HS-5 (cell line): ENCODE data around the gene RAB28.

Experiments used
- DNase-seq: peaks from one replicate; pipeline ENCODE4 v3.0.0-alpha.2; 2012; ENCODE audit warnings: low read depth

RAB28 gene

DNA sequence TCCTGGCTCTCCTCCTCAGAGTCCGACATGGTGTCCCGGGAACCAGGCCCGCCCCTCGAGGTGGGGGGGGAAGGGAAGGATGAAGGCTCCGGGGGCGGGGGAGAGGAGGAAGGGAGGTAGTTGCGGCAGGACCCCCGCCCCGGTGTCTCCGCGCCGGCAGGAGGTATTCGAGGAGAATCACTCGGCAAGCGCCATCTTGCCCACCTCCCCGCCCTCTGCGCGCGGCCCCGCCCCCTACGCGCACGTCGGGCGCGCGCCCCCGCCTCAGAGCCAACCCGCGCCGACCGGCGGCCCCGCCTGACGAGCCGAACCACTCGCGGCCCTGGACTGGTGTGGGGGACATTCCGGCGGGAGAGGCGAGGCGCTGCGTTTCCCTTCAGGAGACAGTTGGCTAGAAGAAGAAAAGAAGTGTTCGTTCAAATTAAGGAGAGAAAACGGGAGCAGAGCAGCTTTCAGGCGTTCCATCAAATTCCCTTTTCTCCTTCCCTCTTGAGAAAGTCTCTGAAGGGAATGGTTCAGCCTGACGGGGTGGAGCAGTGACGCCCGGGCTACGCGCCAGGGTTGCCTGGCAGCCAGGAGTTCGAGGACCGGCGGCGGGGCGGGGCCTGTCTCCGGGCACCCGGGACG lies at the start of gene RAB28:
RAB28 (minus strand) TSS at position 219 of the 627 bp plus-strand sequence.
- peak; percentile 85 for DNase-seq

DNA sequence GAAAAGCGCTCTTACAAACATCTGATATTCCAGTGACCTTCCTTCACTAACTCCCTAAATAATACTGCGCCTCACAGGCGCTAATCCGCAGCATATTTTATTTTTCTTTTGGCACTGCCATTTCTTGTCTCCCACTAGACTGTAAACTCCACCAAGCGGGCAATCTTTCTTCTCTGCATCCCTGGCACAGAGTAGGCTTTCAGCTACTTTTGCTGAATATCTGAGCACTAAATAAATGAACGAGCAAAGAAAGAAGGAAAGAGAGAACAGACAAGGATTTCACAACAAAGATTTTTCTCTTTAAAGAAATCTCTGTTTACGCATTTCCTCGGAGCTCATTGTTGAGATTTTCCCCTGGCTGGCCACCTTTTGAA lies 47.5 kb upstream of the RAB28 start:
- no peak for DNase-seq

DNA sequence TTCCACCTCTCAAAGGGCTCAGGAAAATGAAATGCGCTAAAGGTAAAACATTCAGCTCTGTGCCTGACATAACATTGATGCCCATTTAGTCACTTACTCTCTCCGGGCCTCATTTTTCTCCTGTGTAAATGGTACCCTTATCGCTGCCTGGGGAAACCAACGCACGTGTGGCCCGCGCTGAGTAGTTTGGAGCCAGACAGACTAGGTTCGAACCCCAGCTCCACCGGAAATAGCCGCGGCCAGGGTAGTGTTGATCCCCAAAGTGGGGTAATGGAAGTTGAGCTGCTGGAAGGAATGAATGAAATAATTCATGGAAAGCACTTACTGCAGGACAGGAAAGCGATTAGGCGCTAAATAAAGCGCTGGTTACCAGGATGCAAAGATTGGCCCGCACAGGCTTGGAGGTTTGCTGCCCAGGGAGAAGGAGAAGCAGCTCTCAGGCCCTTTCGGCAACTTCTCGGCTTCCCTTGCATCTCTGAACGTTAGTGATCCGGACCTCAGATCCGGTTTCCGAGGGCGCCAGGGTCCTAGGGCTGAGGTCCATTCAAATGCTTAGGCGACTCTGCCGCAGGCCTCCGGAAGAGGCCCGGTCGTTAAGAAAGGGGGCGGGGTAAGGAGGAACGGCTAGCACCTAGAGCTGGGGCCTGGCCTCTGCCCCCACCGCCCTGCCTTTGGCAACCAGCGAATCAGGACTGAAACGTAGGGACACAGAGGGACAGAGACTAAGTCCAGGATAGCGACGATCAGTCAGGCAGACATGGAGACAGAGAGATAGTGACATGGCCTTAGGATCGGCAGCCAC lies 46.9 kb upstream of the RAB28 start:
- DNase-seq, result no peak

DNA sequence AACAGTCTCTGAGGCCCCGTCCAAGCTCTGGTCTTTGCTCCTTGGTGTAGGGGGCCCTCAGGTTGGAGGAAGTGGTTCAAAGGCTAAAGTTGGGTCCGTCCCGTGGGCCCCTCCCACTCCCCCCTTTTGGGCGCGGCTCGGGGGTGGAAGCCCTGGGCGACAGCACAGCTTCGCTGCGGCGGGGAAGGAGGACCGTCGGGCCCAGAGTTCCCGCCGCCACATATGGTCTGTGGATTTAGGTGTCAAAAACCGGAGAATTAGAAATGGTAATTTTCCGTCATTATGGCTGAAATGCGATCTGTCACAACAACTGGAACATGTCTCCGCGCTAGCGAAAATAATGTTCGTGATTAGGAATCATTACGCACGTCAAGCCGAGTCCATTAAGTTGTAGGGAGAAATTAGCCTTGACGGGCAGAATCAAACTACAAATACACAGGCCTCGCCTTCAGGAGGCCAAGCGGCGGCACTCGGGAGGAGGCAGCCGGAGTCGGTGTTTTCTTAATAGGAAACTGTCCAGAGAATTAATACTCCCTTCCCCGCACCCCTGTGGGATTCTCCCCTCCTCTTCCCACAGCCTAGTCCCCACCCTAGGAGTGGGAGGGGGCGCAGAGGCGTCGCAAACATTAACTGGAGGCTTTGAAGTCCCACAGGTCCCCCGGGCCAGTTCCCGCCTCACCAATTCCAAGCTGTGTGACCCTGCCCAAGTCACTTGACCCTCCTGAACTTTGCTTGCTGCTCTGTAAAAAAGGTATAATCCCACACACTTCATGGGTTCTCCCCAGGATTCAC lies 45.2 kb upstream of the RAB28 start:
- no peak for DNase-seq

DNA sequence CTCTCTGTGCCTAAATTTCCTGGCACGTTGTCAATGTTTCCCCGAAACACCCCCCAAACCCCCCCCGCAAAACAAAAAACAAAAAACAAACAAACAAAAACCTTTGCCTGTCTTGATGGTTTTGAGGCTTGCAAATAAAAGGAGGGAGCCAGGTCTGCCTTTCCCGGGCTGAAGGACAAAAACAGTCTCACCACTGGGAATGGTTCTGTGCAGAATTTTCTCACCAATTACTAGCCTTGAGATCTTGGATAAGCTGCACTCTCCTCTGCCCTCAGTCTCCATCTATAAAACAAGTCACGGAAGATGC lies 44.6 kb upstream of the RAB28 start:
- no peak for DNase-seq

DNA sequence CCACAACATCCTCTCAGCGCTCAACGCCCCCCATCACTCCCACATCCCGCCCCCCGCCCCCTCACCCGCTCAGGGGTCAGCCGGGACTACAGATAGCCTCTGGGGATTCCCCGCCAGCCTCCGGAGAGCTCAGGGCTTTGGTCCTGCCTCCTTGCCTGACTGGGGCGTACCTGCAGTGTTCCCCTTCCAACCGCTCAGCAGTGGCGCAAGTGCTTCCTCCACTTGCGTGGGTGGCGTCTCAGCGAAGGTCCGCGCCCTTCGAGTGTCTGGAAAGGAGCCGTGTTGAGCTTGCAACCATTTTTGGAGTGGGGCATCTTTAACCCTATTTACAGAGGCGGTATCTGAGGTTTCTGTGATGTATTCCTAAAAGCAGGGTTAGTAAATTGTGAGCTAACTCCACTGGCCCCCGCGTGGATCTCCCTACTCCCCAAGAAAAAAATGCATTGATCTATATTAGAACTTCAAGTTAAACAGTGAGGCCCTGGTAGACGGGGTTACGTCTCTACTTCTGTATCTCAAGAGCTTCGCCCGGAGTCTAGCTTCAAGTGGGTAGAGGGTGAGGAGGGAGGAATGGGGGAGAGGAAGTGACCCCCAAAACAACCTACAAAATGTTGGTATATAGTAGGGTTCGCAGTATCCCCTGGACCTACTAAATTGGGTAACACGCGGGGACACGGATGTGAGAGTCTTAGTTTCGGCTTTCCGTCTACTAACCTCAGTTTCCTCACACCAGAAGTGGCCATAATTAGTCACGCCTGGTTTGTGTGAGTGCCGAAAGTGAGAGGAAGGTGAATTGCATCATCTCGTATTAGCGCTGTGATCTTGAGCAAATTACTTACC lies 44.1 kb upstream of the RAB28 start:
- DNase-seq, result no peak

DNA sequence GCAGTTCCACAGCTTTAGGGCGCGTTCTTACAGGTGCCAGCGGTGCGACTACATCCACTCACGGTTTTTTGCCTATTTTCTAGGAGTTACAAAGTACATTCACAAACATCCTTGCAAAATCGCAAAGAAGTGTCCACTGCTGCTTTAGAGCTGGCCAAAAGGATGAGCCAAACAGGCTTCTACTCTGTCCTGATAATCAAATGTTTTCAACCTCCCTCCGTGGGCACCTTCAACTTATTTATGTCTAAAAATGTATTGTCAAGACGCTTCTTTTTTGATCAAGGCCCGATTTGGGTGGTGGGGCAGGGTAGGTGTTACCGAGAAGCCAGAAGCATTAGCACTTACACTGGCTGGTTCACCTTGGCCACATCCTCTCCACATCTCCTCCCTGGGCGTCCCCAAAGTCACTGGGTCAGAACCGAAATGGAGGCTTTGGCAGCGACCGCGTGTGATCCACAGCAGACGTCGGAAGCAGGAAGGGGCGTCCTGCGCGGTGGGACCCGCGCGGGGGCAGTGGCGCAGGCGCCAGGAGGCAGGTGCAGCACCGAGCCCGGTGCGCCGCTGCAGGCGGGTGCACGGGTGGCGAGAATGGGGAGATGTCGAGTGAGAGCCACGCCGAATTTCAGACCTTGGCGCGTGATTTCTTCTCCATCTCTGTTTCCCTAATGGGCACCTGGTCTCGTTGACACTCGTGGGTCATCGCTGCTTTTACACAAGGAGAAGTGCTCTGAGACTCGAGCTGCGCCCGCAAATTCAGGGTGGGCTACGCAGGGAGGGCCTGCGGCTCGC lies 43.2 kb upstream of the RAB28 start:
- DNase-seq, result no peak

DNA sequence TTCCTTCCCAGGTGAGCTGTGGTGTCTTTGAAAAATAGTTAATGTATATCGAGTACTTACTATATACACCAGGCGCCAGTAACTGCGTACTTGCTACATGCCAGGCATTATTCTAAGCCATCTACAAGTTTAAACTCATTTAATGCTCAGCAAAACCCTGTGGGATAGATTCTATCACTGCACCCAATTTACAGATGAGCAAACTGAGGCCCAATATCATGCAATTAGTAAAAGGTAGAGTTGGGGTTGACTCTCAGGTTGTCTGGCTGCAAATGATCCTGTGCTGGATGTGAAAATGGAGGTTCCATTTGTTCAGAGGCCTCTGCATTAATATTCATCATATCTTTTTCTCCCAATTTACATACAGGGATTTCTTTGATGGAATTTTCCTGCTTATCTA lies 42.5 kb upstream of the RAB28 start:
- no peak for DNase-seq

DNA sequence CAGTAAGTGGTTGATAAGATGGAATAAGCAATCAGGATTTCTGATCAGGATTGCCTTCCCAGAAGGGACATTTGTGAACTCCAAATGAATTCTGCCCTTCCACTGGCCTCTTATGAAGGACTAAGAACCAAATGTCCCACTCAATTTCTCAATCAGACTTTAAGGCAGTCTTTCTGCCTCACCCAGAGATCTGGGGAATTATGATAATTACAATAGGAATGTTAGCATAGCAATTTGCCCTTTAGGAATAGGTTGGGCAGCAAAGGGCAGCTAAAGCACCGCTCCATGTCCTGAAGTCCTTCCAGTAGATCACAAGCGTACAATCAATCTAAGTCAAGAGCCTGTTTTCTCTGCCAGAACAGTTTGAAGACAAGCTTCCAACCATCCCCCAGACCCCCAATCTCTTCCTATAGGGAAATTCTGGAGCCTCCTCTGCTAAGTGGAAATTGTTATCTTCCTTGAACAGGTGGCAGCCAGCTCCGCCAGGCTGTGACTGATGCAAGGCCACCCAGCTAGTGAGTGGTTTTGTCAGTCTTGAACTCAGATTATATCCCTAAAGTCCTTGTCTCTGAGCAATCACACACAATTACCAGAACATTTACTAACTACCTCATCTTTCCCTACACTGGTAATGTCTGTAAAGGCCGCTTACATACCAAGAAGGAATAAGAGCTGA lies 41.6 kb upstream of the RAB28 start:
- no peak for DNase-seq

DNA sequence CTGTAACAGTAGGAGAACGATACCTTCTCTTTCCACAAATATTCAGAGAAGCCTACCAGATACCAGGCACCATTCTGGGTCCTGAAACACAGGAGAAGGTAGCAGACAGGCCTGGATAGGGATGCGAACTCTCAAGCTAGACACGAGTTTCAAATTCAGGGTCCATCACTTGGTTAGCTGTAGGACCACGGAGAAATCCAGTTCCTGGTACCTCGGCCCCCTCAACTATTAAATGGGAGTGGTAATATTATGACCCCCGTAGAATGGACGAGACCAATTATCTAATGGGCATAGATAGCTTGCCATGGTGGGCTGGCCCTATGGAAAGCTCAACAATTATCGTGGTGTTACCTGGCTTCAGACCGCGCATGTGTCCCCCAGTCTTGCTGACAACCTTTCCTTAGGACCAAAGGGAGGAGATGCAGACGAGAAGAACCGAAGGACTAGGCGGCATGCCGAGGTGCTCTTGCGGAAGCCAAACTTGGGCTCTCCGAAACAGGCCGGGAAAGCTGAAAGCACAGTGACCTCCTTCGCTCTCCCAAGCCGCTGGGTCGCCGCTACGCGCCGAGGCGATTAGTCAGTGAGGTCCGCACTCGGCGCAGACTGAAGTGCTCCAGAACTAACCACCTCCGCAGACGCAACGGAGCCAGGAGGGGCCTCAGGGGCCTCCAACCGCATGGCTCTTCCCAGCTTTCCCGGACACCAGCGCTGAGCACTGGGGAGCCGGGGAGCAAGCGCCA lies 40.5 kb upstream of the RAB28 start:
- DNase-seq, result no peak

DNA sequence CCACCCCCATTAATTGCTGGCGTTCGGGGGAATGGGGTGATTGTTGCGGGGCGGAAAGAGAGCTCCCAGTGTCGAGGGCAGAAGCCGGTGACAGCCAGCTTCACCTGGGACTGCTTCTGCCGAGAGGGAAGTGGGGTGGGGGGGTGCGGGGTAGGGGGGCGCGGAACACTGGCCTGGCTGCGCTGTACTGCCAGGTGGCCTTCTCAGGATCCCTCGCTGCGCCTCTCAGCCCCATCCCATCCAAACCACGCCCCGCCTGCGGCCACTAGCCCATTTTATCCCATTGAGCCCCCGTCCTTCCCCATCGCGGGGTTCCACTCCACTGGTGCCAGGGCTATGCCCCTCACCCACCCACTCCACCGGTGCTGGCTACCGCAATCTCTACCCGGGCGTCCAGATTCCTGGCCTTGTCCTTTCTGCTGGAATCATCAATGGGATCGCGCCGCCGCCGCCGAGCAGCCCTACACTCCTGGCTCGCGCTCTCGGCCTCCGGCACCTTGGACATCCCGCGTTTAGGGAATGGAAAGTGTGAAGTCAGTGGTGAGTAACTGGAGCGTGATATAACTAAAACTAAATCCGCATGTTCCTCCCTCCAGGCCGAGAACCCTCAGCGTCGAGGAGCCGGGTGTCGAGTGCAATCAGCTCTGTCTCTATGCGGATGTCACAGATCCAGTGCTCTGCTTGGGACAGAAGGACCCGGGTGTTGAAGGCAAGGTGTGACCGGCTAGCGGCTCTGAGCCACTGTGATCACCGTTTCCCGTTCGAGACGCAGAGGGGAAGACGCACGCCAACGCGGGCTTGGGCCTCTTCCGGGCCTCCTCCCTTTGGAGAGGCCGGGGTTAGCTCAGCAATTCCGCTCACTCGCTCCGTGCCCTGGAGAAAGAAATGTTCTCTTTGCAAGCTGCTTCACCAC lies 39.7 kb upstream of the RAB28 start:
- no peak for DNase-seq

DNA sequence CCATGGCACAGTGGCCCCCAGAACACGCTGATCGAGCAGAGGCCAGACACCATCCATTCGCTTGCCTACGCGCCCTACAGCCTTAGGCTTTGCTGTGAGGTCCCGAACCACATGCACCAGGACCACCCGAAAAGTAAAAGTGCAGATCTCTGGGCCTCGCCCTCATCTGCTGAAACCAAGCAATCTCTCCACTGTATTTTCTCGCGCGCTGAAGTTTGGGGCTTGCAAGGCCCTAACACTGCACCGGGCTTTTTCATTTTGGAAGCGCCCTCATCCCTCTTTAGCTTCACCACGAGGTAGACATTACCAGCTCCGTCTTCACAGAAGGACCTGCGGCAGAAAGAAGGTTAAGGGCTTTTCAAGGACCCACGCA lies 39.0 kb upstream of the RAB28 start:
- DNase-seq, result no peak

DNA sequence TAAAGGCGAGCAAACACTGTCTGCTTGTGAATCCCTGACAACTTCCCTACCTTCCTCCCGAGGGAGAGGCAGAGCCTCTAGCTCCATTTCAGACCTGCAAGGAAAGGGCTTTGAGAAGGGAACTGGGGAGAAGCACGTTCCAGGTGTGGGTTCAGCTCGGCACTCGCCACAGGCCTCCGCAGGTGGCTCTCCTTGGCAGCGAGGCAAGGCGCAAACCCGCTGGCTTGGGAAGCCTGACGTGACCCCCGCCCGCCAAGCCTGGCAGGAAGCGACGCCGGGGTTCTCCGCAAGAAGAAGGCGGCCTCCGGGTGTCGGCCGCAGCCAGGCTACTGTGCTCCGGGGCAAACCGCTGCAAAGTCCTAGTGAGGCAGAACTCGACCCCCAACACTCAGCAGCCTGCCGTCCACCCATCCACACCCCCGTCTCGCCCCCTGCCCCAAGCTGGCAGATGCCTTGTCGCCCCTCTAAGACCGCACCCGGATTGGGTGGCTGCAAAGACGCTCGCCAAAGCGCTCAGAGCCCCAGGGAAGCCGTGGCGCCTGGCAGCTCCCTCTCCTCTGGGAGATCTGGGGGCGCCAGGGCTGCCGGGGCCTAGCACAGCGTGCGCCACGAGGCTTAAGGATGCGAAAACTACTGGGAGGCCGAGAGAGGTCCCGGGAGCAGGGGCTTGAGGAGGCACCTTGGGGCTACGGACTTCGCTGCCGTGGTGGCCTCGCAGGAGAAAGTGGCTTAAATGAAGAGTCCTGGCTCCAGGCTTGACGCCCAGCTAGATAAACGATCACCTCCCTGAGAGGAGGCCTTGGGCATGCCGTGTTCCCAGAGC lies 38.4 kb upstream of the RAB28 start:
- DNase-seq, result no peak

DNA sequence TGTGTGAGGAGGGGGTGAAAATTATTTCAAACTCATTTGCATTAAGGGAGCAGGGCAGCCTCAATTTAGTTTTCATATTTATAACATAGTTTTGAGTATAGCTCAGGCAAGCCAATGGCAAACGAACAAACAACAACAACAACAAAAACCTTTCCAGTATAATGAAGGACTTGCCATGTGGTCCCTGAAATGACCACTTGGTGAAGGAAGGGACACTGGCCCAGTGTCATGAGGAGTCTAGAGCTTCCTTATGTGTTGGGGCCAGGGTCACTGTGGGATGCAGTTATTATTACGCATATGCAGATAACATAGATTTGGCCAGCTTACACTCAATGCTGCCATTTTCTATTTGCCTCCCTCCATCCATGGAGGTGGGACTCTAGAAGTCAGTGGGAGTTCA lies 36.9 kb upstream of the RAB28 start:
- no peak for DNase-seq

DNA sequence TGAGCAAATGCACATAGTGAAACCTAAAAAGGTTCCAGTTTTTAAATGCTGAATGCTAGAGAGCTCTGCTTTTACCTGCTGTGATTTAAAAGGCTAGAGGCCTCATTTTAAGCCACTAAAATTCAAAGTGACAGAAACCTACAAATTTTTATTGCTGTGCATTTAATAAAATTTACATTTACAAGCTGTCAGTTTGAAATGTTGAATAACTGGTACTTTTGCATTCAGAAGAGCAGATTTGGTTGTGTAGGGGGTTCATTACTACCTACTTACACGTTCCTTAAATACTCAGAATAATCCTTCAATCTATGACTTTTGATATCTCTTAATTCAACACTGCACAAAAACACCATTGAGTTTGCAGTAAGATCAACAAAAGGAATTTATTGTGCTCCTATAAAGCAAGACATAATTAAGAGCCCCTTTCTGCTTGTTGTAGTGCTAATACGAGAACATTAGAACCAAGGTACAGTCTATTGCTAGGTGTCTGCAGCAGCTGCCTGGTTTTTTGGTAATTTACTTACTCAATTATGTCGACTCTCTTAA lies 32.2 kb upstream of the RAB28 start:
- DNase-seq, result no peak

DNA sequence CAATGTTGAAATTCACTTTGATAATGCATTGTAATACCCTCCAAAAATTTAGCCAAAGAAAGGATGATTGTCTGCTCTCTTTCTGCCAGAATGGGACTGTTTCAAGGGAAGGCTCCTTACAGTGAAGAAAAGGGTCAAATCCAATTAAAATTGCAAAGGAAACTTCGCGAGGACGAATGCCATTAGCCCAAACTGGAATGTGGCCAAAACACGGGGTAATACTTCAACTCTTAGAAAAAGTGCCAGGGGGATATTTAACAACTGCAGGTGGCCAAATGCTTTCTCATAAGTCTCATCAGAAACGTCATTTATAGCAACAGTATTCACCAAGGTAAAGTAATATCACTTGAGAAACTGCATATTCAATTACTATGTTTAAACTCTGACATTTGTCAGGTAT lies 31.1 kb upstream of the RAB28 start:
- no peak for DNase-seq

DNA sequence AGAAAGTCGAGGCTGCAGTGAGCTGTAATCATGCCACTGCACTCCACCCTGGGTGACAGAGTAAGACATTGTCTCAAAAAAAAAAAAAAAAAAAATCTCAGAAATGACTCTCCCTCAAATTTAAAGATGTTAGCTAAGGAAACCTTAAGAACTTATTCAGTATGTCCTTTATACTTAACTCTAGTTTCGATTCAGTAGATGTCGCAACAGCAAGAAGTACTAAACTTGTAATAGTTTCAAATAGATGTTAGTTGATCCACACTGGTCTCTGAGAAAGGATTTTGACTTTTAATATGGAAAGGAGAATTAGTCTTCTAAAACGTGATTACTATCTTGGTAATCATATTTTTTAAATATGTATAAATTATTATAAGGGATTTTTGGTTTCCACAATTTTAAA lies 30.6 kb upstream of the RAB28 start:
- DNase-seq, result no peak

DNA sequence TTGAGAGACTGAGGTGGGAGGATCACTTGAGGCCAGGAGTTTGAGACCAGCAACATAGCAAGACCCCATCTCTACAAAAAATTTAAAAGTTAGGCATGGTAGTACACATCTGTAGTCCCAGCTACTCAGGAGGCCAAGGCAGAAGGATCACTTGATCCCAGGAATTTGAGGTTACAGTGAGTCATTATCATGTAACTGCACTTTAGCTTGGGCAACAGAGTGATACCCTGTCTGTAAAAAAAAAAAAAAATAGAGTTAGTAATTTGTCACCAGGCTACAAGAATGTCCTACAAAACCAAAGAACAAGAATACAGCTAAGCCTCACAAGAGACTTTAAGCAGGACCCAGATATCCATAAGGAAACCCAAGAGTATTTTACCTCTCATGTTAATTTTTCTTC lies 27.0 kb upstream of the RAB28 start:
- DNase-seq, result no peak
